GM08714 (cell line): ENCODE measurements around the gene CHD1L.
A peak's percentile ranks its signal among the peaks of the same experiment; 100 is the strongest.
"Not testable (repeated sequence)": the region's sequence is repeated elsewhere in the genome, so short reads cannot be mapped to it uniquely, and the experiment has no call there.

ENCODE experiments used
- H3K4me3 ChIP-seq: fragments of 200-500 bp; sonication (Bioruptor generic); 2 replicates; pipeline ENCODE4 v1.5.1; 2014; ENCODE audit warnings: mild to moderate bottlenecking, low read length, inconsistent platforms
- ZNF274 ChIP-seq: IDR thresholded peaks from 2 replicates; pipeline ENCODE4 v1.6.1; 2012; ENCODE audit warnings: mild to moderate bottlenecking, low read depth, low read length

The CHD1L gene

GRCh38 chr1:147215540-147215916 is 27.0 kb upstream of the CHD1L start:
- no peak overlapping the region for H3K4me3 ChIP-seq
- TF ChIP-seq ZNF274 = no peak

- no peak overlapping the region for H3K4me3 ChIP-seq
- TF ChIP-seq ZNF274 = no peak
Observed at GRCh38 chr1:147216124-147216523, 26.4 kb upstream of the CHD1L start.

GRCh38 chr1:147217141-147217540 is 25.3 kb upstream of the CHD1L start:
- no peak overlapping the region for H3K4me3 ChIP-seq
- no peak for TF ChIP-seq ZNF274

GRCh38 chr1:147218606-147219005 is 23.9 kb upstream of the CHD1L start:
- no peak for TF ChIP-seq ZNF274
- no peak overlapping the region for H3K4me3 ChIP-seq

GRCh38 chr1:147223740-147224615 is 18.5 kb upstream of the CHD1L start:
- TF ChIP-seq ZNF274 = no peak
- H3K4me3 ChIP-seq = no peak overlapping the region

GRCh38 chr1:147225193-147225730 is 17.2 kb upstream of the CHD1L start, which contains the start of gene FMO5:
FMO5 (minus strand) TSS chr1:147225339; CDS start chr1:147225029, 310 bp downstream.
- TF ChIP-seq ZNF274 = no peak
- peak within 1 kb of the TSS; percentile 75 for H3K4me3 ChIP-seq

- H3K4me3 ChIP-seq = not testable (repeated sequence)
Observed at GRCh38 chr1:147231032-147231431, 11.5 kb upstream of the CHD1L start.

GRCh38 chr1:147233903-147234302 is 8.6 kb upstream of the CHD1L start:
- not testable (repeated sequence) for H3K4me3 ChIP-seq

- no peak for TF ChIP-seq ZNF274
- H3K4me3 ChIP-seq = no peak overlapping the region
Observed at GRCh38 chr1:147235822-147236221, 6.7 kb upstream of the CHD1L start.

GRCh38 chr1:147236448-147236847 is 6.0 kb upstream of the CHD1L start:
- no peak for TF ChIP-seq ZNF274
- no peak overlapping the region for H3K4me3 ChIP-seq

- no peak overlapping the region for H3K4me3 ChIP-seq
- TF ChIP-seq ZNF274 = no peak
Observed at GRCh38 chr1:147236959-147237791, 5.3 kb upstream of the CHD1L start.

- TF ChIP-seq ZNF274 = no peak
- no peak overlapping the region for H3K4me3 ChIP-seq
Observed at GRCh38 chr1:147238053-147238902, 4.2 kb upstream of the CHD1L start.

GRCh38 chr1:147238925-147239820 is 3.3 kb upstream of the CHD1L start:
- no peak overlapping the region for H3K4me3 ChIP-seq
- no peak for TF ChIP-seq ZNF274

GRCh38 chr1:147240131-147240721 is 2.3 kb upstream of the CHD1L start:
- not testable (repeated sequence) for H3K4me3 ChIP-seq
